GM19463 (cell line): ENCODE results near the gene POLE.
A peak's percentile ranks its signal among the peaks of the same experiment; 100 is the strongest.
"Not testable (repeated sequence)": the region's sequence is repeated elsewhere in the genome, so short reads cannot be mapped to it uniquely, and the experiment has no call there.

ENCODE experiments used
- ATAC-seq: cut with Tn5 transposase; IDR thresholded peaks from one replicate; pipeline ENCODE4 v1.9.1; 2021; ENCODE audit warnings: mild to moderate bottlenecking, moderate library complexity; ENCODE audit not compliant: unreplicated experiment

Gene POLE

DNA sequence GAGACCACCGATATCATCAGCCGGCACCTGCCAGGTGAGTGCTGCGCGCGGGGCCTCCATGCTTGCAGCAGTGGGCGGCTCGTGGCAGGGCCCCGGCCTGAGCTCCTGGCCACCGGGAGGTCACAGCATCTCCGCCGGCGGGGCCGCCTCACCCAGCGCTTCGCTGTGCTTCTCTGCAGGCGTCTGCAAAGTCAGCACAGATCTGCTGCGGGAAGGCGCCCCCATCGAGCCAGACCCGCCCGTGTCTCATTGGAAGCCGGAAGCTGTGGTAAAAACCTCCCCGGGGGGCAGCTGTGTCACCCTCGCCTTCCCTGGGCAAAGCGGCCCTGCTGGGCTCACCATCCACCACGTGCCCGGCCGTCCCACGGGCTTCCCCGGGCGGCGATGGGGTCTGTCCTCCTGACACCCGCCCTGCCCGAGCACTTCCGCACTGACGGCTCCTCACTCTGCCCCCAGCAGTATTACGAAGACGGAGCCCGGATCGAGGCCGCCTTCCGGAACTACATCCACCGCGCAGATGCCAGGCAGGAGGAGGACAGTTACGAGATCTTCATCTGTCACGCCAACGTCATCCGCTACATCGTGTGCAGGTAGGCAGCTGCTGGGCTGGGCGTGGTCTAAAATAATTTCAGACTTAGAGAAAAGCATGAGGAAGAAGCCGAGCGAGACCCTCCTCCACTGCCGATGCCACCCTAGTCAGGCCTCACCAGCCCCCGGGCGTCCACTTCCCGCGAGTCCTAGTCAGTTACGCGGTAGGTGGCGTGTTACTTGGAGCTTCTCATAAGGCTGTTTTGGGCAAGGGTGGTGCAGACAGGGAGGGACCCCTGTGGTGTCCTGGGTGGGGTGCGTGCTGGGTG is 30.6 kb upstream of the POLE start:
- no peak for ATAC-seq

DNA sequence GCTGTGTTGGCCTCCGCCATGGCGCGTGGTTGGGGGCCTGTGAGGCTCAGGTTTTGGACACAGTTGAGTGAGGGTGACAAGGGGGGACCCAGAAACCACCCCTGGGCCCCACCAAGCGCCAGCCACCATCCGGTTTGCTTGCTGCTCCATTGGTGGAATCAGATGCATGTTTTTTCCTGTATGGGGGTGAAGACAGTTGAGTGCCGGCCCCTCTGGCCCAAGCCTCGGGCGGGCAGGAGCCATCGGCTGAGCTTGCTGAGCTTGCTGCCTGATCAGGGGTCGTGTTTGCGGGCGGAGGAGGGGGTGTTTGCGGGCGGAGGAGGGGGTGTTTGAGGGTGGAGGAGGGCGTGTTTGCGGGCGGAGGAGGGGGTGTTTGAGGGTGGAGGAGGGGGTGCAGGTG is 29.9 kb upstream of the POLE start:
- no peak for ATAC-seq

DNA sequence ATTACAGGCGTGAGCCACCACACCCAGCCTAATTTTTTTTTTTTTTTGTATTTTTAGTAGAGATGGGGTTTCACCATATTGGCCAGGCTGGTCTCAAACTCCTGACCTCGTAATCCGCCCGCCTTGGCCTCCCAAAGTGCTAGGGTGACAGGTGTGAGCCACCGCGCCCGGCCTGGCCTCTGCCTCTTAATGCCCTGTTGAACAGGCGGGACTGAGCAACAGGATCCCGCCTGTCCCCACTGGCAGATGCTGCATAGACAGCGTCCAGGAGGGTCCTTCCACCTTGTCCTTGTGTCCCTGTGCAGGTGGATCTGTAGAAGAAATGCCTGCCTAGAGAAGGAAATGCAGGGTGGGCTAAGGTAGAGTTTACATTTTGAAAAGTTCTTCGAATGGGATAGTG is 29.2 kb upstream of the POLE start:
- ATAC-seq = no peak

DNA sequence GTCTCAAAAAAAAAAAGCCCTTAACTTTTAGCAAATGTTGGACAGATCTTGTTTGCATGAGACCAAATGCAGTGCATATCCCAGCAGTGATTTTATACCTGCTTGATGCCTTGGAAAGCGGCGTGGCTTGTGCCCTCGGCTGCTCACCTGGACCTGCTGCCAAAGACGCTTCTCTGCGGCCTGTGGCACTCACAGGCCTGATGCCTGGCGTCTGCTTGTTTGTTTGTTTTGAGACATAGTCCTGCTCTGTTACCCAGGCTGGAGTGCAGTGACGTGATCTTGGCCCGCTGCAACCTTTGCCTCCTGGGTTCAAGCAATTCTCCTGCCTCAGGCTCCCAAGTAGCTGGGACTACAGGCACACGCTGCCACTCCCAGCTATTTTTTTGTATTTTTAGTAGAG is 28.7 kb upstream of the POLE start:
- no peak for ATAC-seq

DNA sequence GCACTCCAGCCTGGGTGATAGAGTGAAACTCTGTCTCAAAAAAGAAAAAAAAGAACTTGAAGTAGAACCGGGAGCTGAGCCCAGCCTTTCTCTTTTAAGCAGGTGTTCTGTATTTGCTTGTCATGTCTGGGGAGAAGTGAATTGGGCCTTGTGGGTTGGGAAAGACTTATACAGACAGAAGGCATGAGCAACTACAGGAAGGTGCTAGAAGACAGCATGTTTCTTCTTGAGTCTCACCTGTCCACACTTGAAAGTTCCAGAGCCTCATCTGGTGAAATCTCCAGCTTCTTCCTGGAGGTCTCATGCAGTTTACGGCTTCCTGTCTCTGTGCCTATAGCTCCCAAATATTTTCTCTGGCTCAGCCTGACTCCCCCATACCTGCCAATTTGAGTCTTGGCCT is 26.0 kb upstream of the POLE start:
- no peak for ATAC-seq

DNA sequence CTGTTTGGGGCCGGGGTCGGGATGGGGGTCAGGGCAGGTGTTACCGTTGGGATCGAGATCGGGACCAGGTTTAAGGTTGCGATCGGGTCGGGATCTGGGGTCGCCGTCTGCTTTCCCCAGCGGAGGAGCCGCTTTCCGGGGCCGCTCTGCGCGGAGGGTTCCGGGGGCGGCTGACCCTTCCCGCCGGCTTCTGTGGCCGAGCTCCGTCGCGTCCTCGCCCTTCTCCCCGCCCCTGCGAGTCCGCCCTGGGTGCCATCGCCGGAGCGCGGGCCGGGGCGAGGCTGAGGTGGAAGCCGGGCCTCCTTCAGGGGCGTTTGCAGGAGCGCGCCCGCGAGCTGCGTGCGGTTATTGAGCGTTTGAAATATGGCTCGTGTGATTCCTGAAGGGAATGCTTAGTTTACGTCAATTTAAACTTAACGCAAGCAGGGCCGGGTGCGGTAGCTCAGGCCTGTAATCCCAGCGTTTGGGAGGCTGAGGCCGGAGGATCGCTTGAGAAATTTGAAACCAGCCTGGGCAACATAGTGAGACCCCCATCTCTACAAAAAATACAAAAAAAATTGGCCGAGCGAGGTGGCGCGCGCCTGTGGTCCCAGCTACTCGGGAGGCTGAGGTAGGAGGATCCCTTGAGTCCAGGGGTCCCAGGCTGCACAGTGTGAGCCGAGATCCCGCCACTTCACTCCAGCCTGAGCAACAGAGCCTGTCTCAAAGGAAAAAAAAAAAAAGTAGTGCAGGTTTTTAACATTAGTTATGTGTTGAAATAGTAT is 24.1 kb upstream of the POLE start:
- no peak for ATAC-seq

DNA sequence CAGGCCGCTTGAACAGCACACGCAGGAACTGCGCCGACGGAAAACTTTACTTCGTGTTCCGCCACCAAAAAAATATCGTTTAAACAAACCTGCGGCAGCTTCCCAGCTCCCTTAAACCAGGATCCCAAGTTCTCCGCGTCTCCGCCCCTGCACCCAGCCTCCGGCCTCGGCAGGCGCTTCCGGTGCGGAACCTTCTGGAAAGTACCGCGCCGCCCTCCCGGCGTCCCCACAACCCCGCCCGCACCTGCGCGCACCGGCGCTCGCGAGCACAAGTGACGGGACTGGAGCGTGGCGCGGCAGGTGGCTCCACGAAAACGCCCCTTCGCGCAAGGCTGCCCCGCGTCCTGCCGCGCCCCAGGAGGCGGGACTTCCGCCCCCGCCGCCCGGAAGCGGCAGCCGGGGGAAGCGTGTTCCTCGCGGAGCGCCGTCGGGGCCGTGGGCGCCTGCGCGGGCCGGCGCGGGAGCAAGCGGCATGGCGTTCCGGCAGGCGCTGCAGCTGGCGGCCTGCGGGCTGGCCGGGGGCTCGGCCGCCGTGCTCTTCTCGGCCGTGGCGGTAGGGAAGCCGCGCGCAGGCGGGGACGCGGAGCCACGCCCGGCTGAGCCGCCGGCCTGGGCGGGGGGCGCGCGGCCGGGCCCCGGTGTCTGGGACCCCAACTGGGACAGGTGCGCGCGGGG is 23.4 kb upstream of the POLE start, which contains the start of gene PGAM5:
PGAM5 (plus strand) TSS at position 438 of the 675 bp plus-strand sequence; CDS start at position 473, 35 bp downstream.
- peak; percentile 89 for ATAC-seq

DNA sequence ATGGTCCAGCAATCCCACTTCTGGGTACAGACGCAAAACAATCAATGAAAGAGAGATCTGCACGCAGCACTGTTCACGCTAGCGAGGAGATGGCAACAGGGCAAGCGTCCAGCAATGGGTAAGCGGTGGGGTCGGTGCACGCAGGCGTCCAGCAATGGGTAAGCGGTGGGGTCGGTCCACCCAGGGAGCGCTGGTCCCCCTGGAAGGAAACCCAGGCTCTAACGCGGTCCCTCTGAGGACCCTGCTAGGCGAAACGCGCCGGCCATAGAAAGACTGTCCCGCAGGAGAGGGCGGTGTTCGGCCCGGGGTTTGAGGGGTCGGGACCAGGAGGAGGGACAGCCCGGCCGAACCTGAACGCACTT is 22.9 kb upstream of the POLE start:
- peak; percentile 19 for ATAC-seq

DNA sequence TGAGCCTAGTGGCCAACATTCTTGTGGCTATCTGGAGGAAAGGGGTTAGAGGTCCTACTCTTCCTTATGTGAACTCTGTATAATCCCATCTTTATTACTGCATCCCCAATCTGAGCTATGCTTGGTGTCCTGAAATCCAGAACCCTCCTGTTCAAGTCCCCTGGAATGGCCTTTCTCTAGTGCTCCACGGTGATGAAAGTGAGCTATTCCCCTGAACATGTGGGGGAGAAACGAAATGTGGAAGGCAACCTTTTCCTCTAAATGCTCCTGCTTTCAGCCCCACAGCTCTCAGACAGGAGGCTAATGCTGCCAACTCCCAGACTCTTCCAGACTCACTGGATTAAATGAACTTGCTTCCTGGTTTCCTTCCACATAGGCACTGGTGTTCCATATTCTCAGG is 21.0 kb upstream of the POLE start:
- ATAC-seq = no peak

DNA sequence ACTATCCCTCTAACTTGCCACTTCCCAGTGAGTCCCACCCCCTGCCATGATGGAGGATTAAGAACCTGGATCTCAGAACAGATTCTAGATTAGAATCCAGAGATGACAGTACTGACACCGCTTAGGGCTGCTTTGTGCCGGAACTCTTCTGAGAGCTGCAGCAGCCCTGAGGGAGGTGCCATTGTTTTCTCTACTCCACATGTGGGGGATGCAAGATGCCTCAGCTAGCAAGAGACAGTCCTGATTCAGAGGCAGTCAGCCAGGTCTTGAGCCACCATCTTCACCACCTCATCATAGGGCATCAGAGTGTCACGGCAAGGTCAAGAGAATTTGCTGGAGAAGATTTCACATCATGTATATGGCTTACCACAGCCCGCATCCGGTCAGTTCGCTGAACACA is 20.1 kb upstream of the POLE start:
- no peak for ATAC-seq

DNA sequence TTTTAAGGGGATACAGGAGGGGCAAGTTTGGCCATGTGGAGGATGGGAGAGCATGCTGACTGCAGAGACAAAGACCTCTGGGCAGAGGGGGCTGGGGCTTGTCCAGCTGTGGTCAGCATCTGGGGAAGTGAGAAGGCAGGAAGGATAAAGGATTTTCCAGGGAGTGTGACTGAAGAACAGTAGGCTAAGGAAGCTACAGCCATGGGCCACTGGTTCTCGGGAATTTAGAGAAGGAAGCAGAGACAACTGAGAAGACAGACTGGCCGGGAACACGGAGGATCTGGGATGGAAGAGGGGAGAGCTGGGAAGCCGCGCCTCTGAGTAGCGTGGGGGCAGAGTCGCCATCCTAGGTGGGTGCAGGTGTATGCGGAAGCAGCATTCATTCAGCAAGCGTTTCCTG is 16.5 kb upstream of the POLE start:
- ATAC-seq = no peak

DNA sequence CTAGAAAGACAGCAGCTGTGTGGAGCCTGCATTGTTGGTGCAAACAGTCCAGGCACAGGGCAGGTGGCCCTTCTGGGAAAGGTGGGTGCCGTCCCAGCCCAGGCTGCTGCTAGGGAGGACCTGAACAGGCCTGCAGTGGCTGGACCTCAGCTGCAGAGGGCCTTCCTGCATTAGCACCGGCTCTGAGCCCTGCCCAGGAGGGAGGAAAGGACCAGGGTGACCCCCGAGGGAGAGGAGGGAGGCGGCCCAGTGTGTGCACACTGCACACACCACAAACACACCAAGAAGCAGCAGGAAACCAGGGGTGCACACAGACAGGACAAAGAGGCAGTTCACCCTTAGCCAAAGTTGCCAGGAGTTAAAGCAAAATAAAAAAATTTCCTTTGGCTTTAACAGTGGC is 15.5 kb upstream of the POLE start:
- no peak for ATAC-seq

DNA sequence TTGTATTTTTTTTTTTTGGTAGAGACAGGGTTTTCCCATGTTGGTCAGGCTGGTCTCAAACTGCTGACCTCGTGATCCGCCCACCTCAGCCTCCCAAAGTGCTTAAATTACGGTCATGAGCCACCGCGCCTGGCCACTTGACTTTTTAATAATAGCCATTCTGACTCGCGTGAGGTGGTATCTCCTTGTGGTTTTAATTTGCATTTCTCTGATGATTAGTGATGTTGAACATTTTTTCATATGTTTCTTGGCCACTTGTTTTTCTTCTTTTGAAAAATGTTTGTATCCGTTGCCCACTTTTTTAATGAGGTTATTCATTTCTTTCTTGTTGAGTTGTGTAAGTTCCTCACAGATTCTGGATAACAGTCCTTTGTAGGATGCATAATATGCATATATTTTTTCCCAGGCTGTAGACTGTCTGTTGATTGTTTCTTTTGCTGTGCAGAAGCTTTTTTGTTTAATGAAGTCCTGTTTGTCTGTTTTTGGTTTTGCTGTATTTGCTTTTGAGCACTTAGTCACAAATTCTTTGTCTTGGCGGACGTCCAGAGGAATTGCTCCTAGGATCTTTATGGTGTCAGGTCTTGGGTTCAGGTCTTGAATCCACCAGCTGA is 13.2 kb upstream of the POLE start:
- peak; percentile 51 for ATAC-seq

DNA sequence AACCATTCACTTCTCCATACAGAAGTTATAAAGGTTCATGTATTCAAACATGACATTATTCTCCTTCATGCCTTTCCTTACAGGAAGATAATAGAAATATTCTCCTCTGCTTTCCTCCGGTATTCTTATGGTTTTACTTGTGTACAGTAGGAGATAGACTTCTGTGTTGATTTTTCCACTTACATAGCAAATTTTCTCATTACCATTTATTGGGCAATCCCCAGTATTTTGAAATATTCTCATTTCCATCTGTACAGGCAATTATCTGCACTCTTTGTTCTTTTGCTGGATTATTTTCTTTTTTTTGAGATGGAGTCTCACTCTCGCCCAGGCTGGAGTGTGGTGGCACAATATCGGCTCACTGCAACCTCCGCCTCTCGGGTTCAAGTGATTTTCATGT is 11.2 kb upstream of the POLE start:
- ATAC-seq = no peak

DNA sequence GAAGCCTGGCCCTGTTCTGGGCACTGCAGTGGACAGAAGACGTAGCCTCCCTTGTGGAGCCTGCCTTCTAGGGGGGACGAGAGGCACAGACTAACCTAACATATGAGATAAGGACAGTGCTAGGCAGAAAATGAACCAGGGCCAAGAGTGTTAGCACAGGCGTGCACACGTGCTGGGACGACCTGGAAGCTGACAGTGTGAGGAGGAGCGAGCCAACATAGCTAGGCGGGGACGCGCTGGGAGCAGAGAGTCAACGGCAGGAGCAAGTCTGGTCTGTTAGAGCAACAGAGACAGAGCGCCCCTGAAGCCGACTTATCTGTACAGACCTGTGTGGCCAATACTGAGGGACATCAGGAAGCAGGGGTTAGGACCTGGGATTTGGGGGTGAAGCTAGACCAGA is 8.3 kb upstream of the POLE start:
- ATAC-seq = no peak

DNA sequence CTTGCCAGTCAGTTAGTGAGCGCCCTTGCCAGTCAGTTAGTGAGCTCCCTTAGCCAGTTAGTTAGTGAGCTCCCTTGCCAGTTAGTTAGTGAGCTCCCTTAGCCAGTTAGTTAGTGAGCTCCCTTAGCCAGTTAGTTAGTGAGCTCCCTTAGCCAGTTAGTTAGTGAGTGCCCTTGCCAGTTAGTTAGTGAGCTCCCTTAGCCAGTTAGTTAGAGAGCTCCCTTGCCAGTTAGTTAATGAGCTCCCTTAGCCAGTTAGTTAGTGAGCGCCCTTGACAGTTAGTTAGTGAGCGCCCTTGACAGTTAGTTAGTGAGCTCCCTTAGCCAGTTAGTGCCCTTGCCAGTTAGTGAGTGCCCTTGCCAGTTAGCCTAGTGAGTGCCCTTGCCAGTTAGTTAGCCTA is 7.7 kb upstream of the POLE start:
- ATAC-seq = not testable (repeated sequence)

DNA sequence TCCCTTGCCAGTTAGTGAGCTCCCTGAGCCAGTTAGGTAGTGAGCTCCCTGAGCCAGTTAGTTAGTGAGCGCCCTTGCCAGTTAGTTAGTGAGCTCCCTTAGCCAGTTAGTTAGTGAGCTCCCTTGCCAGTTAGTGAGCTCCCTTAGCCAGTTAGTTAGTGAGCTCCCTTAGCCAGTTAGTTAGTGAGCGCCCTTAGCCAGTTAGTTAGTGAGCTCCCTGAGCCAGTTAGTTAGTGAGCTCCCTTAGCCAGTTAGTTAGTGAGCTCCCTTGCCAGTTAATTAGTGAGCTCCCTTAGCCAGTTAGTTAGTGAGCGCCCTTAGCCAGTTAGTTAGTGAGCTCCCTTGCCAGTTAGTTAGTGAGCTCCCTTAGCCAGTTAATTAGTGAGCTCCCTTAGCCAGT is 4.9 kb upstream of the POLE start:
- ATAC-seq = not testable (repeated sequence)

DNA sequence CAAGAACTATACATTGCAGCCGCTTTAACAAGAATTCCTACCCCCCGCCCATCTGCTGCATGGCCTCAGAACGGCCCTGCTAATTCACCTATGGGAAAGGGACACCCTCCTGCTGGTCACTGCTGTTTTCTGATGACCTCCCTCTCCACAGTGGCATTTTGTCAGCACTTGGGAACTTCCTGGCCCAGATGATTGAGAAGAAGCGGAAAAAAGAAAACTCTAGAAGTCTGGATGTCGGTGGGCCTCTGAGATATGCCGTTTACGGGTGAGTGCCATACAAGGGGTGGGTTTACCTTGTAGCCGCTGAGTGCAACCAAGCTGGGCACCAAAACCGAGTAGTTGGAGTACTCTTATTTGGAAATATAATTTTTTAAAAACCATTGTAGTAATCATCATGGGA is 3.0 kb upstream of the POLE start:
- ATAC-seq = no peak

DNA sequence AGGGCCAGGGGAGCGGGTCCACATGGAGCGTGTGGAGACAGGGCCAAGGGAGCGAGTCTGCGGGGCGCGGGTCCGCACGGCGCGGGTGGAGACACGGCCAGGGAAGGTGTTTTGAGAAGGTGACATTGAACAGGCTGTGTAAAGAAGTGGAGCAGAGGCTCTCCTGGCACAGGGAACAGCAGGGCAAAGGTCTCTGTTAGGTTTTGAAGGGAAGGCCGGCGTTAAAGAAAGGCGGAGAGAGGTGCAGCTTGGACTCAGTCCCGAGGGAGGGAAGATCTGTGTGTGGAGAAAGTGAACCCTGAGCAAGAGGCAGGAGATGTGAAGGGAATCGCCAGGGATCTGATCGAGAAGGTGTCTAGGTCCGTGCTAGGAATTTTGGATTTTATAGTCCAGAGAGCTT is 2.1 kb upstream of the POLE start:
- no peak for ATAC-seq

DNA sequence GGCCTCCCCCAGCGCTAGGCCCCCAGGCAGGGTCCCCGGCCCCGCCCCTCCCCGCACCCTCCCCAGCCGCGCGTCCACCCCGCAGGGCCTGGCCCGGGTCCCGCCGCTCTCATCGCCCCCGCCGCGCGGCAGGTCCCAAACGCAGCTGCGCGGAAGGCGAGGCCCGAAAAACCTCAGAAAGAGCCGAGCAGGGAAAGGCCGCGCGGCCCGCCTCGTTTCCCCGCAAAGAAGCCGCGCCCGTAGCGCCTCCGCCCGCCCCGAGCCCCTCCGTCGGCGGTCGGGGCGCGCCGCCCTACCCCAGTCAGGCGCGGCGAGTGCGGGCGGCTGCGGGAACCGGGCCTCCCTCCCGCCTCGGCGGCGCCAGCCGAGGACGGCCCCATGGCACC is 324 bp downstream of the POLE start:
- ATAC-seq = peak; percentile 32

DNA sequence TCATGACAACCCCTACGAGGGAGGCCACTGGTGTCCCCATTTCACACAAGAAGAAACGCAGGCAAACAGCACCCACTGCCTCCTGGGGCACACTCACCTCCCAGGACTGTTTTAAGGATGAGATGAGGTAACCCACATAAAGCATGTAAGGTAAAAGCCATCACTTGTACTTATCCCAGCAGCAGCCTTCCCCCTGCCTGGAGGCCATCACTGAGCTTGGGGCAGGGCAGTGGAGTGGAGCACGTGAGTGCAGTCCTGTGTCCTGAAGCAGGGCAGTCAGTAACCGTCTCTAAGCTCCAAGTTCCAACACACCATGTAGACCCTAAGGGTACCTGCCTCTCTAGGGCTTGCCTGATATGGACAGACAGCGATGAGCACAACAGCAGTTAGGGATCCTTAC is 1.7 kb downstream of the POLE start:
- no peak for ATAC-seq
